ENCODE results near the gene RNF32. TPM values are rescaled to one million over a fixed set of nuclear protein-coding genes. Genes with fewer than 3 reads are reported as not detected.

RNF32 gene
- polyA plus RNA-seq, 3 donors, result 0.03 to 0.13 TPM; not detected in 1

DNA sequence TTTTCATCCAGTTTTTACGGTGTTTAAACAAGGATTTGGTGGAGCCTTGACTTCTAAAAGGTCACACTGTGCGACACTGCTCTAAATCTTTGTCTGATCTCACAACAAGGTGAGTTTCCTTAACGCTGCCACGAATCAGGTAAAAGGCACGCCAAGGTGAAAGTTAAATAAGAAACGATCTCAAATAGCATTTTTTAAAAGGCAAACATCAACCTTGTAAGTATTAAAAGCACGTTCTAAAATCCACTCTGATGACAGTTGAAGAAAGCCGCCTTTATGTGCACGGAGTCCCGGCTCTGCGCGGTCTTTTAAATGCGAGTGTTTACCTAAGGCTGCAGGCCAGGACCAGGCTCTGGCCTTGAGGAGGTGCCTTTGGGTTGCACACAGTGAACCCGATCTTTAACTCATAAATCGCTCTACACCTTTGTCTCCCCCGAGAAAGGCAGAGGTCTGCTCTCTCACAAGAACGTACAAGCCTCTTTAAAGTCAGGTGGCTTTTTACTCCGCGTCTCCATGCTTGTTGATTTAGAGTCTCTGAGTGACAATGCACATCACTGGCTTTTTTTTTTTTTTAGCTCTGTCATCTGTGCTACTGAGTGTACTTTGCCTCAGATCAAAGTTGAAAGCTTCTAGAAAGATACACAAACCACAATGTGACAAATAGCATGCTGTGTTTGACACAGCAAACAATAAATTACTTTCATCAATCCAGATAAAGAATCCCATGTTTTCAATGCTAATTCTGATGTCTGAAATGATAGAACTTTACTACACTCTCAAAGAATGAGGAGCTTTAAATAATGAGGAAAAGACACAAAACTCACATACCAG lies 25.9 kb upstream of the RNF32 start:
- Histone ChIP-seq H4K20me1 (ENCODE audit: insufficient read depth, low read length) (no peaks in the 10 kb centered on the region), H2AFZ (ENCODE audit: insufficient read depth, low read depth, low read length, poor library complexity, severe bottlenecking) (no peak overlapping the region), H3K4me3 (replicated peaks in 1 of 3; ENCODE audit: low read depth in 2 of 3, low read length in 3 of 3) (no peak overlapping the region), H3K27me3 (ENCODE audit: control insufficient read depth in 2 of 2, insufficient read depth in 2 of 2, low read length in 2 of 2) (peaks cover 14 to 57% of the 10 kb centered on the region in 2 donors), H3K4me1 (ENCODE audit: control insufficient read depth in 1 of 2, insufficient read depth in 2 of 2, low read length in 2 of 2) (no peaks in the 10 kb centered on the region), H3K9me3 (replicated peaks in 1 of 2; ENCODE audit: control insufficient read depth in 1 of 2, insufficient read depth in 1 of 2, low read length in 2 of 2) (peaks cover 0 to 11% of the 10 kb centered on the region in 2 donors), H3K36me3 (replicated peaks in 1 of 2; ENCODE audit: control insufficient read depth in 1 of 2, insufficient read depth in 2 of 2, low read length in 2 of 2) (no peaks in the 10 kb centered on the region), H3K4me2 (replicated peaks; ENCODE audit: extremely low read depth, low read length, poor library complexity, severe bottlenecking) (no peak overlapping the region), H3K27ac (ENCODE audit: low read depth in 1 of 2, low read length in 2 of 2) (no peak overlapping the region), H3K9ac (ENCODE audit: insufficient read depth, low read length, poor library complexity, severe bottlenecking) (no peak overlapping the region), H3K79me2 (ENCODE audit: insufficient read depth, low read length) (no peaks in the 10 kb centered on the region)
- Mint-ChIP-seq H3K27me3 (ENCODE audit: low read depth in 3 of 3) (peaks cover 46 to 75% (median 51%) of the 10 kb centered on the region in 3 donors), H3K27ac (no peak overlapping the region), H3K36me3 (no peaks in the 10 kb centered on the region), H3K4me3 (peak overlapping the region in 1 of 2 donors; percentile 37), H3K9me3 (peaks cover 0 to 5% (median 3%) of the 10 kb centered on the region in 7 donors), H3K4me1 (peaks cover 4% of the 10 kb centered on the region)
- TF ChIP-seq, protein P1, sequence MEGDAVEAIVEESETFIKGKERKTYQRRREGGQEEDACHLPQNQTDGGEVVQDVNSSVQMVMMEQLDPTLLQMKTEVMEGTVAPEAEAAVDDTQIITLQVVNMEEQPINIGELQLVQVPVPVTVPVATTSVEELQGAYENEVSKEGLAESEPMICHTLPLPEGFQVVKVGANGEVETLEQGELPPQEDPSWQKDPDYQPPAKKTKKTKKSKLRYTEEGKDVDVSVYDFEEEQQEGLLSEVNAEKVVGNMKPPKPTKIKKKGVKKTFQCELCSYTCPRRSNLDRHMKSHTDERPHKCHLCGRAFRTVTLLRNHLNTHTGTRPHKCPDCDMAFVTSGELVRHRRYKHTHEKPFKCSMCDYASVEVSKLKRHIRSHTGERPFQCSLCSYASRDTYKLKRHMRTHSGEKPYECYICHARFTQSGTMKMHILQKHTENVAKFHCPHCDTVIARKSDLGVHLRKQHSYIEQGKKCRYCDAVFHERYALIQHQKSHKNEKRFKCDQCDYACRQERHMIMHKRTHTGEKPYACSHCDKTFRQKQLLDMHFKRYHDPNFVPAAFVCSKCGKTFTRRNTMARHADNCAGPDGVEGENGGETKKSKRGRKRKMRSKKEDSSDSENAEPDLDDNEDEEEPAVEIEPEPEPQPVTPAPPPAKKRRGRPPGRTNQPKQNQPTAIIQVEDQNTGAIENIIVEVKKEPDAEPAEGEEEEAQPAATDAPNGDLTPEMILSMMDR (IDR thresholded peaks at IDR 0.05), result no peak
- DNase-seq, result no peak
- WGBS (ENCODE audit: insufficient coverage), result 94% methylated on average over 15 of the region's 19 CpGs
- intact Hi-C loops (cut with micrococcal nuclease), result no loop called here

DNA sequence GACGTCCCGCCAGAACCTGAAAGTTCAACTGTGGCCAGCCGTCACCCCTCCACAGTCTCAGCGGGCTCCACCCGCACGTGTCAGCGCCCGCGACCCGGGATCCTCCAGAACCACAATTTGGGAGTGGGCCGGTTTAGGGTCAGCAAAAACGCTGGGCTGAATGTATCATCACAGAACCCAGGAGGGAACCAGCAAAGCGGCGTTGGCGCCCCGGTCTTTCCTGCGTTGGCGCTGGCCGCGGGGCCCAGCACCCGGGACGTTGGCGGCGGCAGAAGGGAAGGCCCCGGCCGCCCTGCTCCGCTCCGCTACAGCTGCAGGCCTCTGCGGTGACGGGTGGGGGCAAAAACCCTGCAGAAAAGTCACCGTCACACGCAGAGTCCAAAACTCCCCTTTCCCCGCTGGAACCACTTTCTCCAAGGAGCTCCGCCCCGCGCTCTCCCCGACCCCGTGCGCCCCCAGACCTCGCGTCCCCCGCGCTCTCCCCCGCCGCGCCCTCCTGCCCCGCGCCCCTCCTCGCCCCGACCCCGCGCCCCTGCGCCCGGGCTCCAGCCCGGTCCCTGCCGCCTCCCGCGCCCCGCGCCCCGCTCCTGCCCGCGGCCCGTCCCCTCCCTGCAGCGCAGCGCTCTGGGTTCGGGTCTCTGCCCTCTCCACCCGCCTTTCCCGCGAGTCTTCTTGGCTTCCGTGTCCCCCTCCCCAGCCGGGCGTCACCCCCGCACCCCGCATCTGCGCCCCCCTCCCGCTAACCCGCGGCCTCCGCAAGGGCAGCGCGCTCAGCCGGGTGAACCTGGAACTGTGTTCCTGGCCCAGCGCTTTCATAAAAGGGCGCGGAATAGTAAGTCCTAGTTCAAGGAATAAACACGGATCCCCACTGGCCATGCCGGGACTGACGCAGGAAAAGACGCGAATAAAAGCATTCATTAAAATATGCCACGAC lies 24.0 kb upstream of the RNF32 start:
- Histone ChIP-seq H3K36me3 (replicated peaks in 1 of 2; ENCODE audit: control insufficient read depth in 1 of 2, insufficient read depth in 2 of 2, low read length in 2 of 2) (no peaks in the 10 kb centered on the region), H4K20me1 (ENCODE audit: insufficient read depth, low read length) (no peaks in the 10 kb centered on the region), H2AFZ (ENCODE audit: insufficient read depth, low read depth, low read length, poor library complexity, severe bottlenecking) (no peak overlapping the region), H3K79me2 (ENCODE audit: insufficient read depth, low read length) (no peaks in the 10 kb centered on the region), H3K9me3 (replicated peaks in 1 of 2; ENCODE audit: control insufficient read depth in 1 of 2, insufficient read depth in 1 of 2, low read length in 2 of 2) (peaks cover 0 to 11% of the 10 kb centered on the region in 2 donors), H3K9ac (ENCODE audit: insufficient read depth, low read length, poor library complexity, severe bottlenecking) (no peak overlapping the region), H3K4me3 (replicated peaks in 1 of 3; ENCODE audit: low read depth in 2 of 3, low read length in 3 of 3) (no peak overlapping the region), H3K27ac (ENCODE audit: low read depth in 1 of 2, low read length in 2 of 2) (no peak overlapping the region), H3K4me2 (replicated peaks; ENCODE audit: extremely low read depth, low read length, poor library complexity, severe bottlenecking) (no peak overlapping the region), H3K27me3 (ENCODE audit: control insufficient read depth in 2 of 2, insufficient read depth in 2 of 2, low read length in 2 of 2) (peaks cover 14 to 56% of the 10 kb centered on the region in 2 donors), H3K4me1 (ENCODE audit: control insufficient read depth in 1 of 2, insufficient read depth in 2 of 2, low read length in 2 of 2) (no peaks in the 10 kb centered on the region)
- TF ChIP-seq, protein P1 (IDR thresholded peaks at IDR 0.05), result no peak
- H3K27ac Mint-ChIP-seq, result no peak overlapping the region
- no peaks in the 10 kb centered on the region for H3K36me3 Mint-ChIP-seq
- WGBS (ENCODE audit: insufficient coverage), result 13% methylated on average over 68 of the region's 92 CpGs
- no peak for DNase-seq
- intact Hi-C loops (cut with micrococcal nuclease), result no loop called here
- H3K4me1 Mint-ChIP-seq, result peaks cover 4% of the 10 kb centered on the region
- peaks cover 0 to 8% (median 5%) of the 10 kb centered on the region in 7 donors for H3K9me3 Mint-ChIP-seq
- peak overlapping the region in 1 of 2 donors; percentile 69 for H3K4me3 Mint-ChIP-seq
- H3K27me3 Mint-ChIP-seq (ENCODE audit: low read depth in 3 of 3), result peaks cover 40 to 58% (median 52%) of the 10 kb centered on the region in 3 donors
